ENCODE results near the gene NT5C3B. TPM values are rescaled to one million over a fixed set of nuclear protein-coding genes. Genes with fewer than 3 reads are reported as not detected.
"Not testable (repeated sequence)": the region's sequence is repeated elsewhere in the genome, so short reads cannot be mapped to it uniquely, and the experiment has no call there.

NT5C3B gene
- total RNA-seq, 1 experiment from 2014 or later = 77.8 TPM

DNA sequence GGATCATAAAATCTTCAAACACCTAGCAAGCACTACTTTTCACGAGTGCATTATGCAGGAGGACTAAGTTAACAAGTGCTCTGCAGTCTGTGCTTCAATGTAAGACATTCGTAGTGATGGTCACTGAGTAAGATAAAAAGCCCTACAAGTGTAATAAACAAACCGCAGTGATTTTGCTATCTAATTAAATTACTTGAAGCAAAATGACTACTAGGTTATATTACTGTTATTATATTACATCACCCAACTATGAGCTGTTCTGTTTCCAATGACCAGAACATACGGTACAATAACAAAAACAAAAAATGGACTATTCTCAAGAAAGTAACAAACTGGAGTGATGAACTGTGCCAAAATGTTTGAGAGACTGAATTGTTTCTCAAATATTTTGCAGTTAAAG is 12.8 kb upstream of the NT5C3B start:
- in situ Hi-C loops (cut with HindIII; ENCODE audit: low sequenced_read_pairs) = no loop called here
- no peak for DNase-seq (ENCODE audit: low spot score)

DNA sequence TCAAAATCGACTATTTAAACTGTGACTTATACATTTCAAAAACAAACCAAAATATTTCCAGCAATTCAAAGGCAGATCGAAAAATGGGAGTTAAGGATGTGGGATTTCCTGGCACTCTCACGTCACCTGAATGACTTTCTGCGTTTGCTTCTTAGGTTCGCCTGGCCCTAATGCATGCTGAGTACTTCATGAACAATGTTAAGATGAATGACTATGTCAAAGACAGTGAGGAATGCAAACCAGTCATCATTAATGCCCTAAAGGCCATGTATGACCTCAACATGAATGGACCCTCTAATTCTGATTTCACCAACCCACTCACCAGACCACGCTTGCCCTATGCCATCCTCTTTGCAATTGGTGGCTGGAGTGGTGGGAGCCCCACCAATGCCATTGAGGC is 8.9 kb upstream of the NT5C3B start:
- no peak for DNase-seq (ENCODE audit: low spot score)
- in situ Hi-C loops (cut with HindIII; ENCODE audit: low sequenced_read_pairs) = no loop called here

DNA sequence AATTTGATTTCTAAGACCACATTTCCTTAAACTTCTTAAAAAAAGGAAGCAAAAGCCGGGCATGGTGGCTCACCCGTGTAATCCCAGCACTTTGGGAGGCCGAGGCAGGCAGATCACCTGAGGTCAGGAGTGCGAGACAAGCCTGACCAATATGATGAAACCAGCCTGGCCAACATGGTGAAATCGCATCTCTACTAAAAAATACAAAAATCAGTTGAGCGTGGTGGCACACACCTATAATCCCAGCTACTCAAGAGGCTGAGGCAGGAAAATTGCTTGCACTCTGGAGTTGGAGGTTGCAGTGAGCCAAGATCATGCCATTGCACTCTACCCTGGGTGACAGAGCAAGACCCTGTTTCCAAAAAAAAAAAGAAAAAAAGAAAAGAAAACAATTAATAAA is 4.7 kb upstream of the NT5C3B start:
- in situ Hi-C loops (cut with HindIII; ENCODE audit: low sequenced_read_pairs); DNase-seq (ENCODE audit: low spot score): not testable (repeated sequence)

DNA sequence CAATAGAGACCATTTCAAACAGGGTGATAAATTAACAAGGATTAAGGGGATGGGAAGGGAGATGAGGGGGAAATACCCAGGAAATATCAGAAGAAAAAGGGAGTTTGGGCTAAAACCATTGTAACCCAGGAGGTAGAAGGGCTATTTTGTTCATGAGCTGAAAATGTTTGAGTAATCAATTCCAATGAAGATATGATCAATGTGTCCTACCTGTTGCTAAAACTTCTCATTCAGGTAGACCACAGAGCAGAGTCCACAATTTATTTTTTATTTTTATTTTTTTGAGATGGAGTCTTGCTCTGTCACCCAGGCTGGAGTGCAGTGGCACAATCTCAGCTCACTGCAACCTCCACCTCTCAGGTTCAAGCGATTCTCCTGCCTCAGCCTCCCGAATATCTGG is 3.4 kb upstream of the NT5C3B start:
- in situ Hi-C loops (cut with HindIII; ENCODE audit: low sequenced_read_pairs) = not testable (repeated sequence)

DNA sequence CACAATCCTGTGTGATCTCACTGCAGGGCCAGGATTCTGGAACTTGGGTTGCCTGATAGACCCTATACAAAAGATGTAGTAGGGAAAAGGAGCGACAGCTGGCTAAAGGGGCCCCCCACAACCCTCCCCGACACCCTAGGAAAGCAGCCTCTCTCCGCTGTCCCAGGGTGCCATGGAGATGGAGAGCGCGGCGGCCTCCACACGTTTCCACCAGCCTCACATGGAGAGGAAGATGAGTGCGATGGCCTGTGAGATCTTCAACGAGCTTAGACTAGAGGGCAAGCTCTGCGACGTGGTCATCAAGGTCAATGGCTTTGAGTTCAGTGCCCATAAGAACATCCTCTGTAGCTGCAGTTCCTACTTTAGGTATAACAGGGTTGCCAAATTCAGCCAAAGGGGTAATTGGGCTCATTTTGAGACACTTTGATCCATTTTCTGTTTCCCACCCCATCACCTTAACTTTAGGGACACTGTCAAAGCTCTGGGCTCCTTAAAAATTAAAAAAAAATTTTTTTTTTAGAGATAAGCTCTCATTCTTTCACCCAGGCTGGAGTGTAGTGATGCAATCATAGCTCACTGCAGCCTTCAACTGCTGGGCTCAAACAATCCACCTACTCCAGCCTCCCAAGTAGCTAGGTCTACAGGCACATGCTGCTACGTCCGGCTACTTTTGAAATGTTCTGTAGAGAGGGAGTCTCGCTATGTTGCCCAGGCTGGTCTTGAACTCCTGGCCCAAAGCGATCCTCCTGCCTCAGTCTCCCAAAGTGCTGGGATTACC is 1.9 kb upstream of the NT5C3B start, which contains the start of gene KLHL10:
KLHL10 (plus strand) TSS at position 65 of the 778 bp plus-strand sequence; CDS start at position 173, 108 bp downstream.
- no peak for DNase-seq (ENCODE audit: low spot score)
- in situ Hi-C loops (cut with HindIII; ENCODE audit: low sequenced_read_pairs) = no loop called here

More for the DNA sequence above, 3.4 kb upstream of the NT5C3B start:
- not testable (repeated sequence) for DNase-seq (ENCODE audit: low spot score)

DNA sequence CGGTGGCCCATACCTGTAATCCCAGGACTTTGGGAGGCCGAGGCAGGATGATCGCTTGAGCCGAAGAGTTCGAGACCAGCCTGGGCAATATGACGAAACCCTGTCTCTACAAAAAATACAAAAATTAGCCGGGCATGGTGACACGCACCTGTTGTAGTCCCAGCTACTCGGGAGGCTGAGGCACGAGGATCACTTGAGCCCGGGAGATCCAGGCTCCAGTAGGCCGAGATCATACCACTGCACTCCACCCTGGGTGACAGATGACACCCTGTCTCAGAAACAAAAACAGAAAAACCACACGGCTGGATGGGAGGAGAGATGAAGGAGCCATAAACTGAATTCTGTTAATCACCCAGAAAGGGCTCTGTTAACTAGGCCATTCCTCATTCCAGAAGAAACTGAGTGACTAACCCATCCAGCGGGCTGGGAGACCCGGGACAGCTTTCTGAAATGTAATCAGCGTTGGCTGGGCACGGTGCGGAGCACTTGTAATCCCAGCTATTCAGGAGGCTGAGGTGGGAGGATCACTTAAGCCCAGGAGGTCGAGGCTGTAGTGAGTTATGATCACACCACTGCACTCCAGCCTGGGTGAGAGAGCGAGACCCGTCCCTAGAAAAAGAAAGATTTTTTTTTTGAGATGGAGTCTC is 641 bp upstream of the NT5C3B start:
- in situ Hi-C loops (cut with HindIII; ENCODE audit: low sequenced_read_pairs) = no loop called here
- no peak for DNase-seq (ENCODE audit: low spot score)

DNA sequence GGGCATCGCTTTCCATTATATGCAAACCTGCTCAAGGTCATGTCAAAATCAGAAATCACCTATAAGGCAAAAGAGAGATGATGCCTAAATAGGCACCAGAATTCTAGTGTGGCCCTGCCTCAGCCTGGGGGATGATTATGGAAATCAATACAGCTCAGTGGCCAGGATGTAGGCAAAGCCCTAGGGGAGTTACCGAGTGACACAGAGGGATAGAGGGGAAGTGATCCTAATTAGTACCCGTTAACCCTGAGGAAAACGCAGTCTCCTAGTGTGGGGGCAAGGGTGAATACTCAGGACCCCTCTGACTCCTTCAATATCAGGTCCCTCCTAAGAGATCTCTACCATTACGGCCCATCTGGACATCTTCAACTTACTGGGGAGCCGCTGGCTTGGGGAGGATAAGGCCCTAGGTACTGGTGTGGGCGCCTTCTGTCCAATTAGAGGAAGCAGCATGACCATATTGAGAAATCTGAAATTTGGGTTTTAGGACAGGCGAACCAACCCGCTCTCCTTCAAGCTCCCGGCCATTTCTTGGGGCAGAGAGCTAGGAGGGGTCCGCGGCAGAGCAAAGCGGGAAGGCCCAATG is 725 bp downstream of the NT5C3B start:
- DNase-seq (ENCODE audit: low spot score) = peak; percentile 52
- in situ Hi-C loops (cut with HindIII; ENCODE audit: low sequenced_read_pairs) = no loop called here

DNA sequence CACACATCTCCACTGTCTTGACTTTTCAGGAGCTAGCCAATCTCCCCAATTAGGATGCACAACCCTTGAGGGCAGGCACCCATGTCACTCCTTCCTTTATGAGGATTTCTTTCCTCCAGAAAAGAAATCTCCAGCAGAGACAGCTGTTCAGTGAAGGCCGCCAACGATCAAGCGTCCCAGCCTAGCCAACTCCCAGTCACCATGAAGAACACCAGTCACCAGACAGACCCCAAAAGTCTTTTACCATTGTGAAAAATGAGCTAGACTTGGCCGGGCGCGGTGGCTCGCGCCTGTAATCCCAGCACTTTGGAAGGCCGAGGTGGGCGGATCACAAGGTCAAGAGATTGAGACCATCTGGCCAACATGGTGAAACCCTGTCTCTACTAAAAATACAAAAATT is 6.1 kb downstream of the NT5C3B start:
- DNase-seq (ENCODE audit: low spot score); in situ Hi-C loops (cut with HindIII; ENCODE audit: low sequenced_read_pairs): not testable (repeated sequence)

DNA sequence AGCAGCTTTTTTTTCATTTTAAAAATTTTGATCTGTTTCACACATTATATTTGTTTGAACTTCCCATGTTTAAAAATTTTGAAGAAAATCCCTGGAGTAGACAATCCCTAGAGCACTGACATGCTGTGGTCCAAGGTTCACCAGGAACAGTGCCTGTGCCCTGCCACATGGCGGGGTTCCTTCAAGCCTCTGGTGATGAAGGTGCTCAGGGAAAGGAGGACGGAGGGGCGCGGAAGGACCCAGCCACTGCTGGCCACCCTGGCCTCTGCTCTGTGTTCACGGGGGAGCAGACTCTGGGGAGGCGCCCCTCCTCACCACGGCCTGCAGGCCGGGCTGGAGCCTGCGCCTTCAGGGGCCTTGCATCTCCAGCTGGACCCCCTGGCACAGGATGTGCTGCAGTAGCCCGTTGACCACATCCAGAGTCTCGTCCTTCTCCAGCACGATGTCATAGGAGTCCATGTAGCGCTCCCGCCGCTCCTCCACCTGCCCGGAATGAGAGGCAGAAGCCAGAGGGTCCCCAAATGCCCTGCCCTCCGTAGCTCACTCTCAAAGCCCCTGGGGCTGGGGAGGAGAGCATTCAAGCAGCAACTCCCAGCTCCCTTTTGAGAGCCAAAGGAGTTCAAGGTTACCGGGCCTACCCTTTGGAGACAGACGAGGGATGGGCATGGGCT is 10.7 kb downstream of the NT5C3B start:
- DNase-seq (ENCODE audit: low spot score) = no peak
- in situ Hi-C loops (cut with HindIII; ENCODE audit: low sequenced_read_pairs) = no loop called here

DNA sequence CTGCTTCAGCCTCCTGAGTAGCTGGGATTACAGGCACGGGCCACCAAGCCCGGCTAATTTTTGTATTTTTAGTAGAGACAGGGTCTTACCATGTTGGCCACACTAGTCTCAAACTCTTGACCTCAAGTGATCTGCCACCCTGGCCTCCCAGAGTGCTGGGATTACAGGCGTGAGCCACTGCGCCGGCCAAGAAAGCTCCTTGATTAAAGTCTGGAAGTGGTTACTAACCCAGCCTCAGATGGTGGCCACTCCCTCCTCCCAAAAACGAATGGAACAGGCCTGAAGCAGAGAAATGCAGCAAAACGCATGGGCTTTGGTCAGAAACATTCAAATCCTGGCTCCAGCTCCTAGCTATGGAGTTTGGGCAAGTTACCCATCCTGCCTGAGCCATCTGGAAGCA is 11.9 kb downstream of the NT5C3B start:
- in situ Hi-C loops (cut with HindIII; ENCODE audit: low sequenced_read_pairs) = no loop called here
- no peak for DNase-seq (ENCODE audit: low spot score)

DNA sequence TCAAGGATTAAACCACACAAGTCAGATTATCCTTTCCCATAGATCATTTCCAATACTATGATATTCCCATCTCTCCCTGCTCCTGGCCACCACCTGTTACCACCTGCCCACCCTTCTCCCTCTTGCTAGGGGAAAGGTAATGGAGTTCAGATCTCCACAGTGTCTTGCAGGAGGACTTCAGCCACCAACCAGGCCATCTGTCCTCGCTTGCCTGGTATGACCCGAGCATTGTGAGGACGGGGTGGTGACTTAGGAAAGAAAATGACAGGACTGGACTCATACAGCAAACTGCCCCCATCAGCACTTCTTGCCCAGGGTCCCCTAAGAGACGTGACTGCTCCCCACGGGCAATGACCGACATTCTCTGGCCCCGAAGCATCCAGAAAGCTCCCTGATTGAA is 12.5 kb downstream of the NT5C3B start:
- in situ Hi-C loops (cut with HindIII; ENCODE audit: low sequenced_read_pairs) = no loop called here
- no peak for DNase-seq (ENCODE audit: low spot score)

DNA sequence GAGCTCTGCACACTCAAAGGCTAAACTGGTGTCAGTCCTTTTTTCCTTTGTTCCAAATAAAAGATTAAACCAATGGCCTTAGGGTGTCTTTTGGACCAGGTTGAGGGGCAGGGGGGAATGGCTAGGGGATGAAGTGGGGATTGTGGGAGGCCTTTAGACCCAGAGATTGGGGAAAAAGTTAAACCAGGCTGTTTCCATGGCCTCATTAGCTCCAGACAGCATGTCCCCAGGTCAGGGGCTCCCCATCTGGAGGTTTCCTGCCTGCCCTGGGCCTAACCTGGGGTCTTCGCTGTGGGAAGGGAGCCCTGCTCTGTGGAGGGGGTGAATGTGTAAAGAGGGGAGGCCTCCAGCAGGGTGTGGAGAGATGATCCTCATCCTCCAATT is 12.9 kb downstream of the NT5C3B start:
- in situ Hi-C loops (cut with HindIII; ENCODE audit: low sequenced_read_pairs) = no loop called here
- DNase-seq (ENCODE audit: low spot score) = no peak

DNA sequence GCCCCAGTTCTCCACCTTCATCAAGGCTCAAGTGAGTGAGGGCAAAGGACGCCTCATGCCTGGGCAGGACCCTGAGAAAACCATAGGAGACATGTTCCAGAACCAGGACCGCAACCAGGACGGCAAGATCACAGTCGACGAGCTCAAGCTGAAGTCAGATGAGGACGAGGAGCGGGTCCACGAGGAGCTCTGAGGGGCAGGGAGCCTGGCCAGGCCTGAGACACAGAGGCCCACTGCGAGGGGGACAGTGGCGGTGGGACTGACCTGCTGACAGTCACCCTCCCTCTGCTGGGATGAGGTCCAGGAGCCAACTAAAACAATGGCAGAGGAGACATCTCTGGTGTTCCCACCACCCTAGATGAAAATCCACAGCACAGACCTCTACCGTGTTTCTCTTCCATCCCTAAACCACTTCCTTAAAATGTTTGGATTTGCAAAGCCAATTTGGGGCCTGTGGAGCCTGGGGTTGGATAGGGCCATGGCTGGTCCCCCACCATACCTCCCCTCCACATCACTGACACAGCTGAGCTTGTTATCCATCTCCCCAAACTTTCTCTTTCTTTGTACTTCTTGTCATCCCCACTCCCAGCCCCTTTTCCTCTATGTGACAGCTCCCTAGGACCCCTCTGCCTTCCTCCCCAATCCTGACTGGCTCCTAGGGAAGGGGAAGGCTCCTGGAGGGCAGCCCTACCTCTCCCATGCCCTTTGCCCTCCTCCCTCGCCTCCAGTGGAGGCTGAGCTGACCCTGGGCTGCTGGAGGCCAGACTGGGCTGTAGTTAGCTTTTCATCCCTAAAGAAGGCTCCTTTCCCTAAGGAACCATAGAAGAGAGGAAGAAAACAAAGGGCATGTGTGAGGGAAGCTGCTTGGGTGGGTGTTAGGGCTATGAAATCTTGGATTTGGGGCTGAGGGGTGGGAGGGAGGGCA is 13.6 kb downstream of the NT5C3B start:
- in situ Hi-C loops (cut with HindIII; ENCODE audit: low sequenced_read_pairs) = no loop called here
- no peak for DNase-seq (ENCODE audit: low spot score)

DNA sequence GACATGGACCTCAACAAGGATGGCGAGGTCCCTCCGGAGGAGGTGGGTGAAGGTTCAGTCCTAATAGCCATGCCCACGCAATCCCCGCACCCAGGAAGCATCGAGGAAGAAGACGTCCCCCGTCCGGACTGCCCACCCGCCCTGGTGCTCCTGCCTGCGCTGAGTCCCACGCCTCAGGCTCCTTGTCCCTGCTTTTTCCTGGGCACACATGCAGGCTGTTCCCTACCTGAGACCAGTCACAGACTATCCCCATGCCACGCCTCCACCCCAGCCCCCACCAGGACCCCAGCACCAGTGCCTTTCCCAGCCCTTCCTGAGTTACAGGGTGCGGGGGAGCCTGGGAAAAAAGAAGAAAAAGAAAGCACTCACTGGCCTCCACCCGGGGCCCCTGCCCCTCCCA is 14.3 kb downstream of the NT5C3B start:
- in situ Hi-C loops (cut with HindIII; ENCODE audit: low sequenced_read_pairs) = no loop called here
- no peak for DNase-seq (ENCODE audit: low spot score)

DNA sequence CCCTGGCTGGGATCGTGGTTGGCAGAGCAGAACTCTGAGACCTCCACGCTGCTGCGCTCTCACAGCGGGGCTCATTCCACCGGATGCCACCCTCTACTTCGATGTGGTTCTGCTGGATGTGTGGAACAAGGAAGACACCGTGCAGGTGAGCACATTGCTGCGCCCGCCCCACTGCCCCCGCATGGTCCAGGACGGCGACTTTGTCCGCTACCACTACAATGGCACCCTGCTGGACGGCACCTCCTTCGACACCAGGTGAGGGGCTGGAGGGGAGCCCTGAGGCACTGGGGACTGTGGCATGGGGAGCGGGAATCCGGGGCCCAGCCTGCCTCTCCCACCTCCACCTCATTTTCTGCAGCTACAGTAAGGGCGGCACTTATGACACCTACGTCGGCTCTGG is 18.0 kb downstream of the NT5C3B start:
- DNase-seq (ENCODE audit: low spot score) = no peak
- in situ Hi-C loops (cut with HindIII; ENCODE audit: low sequenced_read_pairs) = no loop called here

DNA sequence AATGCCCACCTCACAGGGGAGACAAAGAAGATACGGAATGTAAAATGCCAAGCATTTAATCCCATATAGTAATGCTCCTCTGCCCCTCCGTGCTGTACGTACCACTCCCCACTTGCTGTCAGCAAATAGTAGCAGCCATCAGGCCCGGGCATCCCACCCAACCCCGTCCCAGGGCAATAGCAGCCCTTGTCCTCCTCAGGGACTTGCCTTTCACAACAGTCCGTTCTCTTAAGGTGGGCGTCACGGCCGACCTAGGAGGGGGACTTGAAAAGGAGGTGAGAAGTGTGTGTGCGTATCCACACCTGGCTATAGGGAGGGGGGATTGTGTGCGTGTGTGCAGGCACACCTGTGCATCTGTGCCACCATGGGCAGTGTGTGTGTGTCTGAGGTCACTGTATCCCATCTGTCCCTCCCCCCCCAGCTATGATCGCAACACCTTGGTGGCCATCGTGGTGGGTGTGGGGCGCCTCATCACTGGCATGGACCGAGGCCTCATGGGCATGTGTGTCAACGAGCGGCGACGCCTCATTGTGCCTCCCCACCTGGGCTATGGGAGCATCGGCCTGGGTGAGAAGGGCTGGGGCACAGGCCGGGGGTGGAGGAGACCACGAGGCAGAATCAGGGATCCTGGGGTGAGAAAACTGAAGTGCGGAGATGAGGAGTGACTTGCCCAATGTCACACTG is 19.3 kb downstream of the NT5C3B start:
- in situ Hi-C loops (cut with HindIII; ENCODE audit: low sequenced_read_pairs) = no loop called here
- DNase-seq (ENCODE audit: low spot score) = no peak

DNA sequence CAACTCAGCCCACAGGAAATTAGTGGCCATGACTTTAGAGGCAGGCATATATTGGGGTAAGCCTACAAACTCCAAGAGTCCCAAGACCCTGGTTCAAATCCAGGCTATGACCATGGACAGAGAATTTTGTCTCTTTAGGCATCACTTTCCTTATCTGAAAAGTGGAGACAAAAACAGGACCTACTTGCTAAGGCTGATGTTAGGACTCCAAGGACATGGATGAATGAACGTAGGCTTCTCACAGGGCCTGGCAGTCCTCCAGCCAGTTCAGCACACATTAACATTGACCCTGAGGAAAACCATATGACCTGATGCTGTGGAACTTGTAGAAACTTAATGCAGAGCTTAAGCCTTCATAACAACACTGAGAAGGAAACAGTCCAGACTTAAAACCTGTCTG is 21.8 kb downstream of the NT5C3B start:
- in situ Hi-C loops (cut with HindIII; ENCODE audit: low sequenced_read_pairs) = no loop called here
- DNase-seq (ENCODE audit: low spot score) = no peak

DNA sequence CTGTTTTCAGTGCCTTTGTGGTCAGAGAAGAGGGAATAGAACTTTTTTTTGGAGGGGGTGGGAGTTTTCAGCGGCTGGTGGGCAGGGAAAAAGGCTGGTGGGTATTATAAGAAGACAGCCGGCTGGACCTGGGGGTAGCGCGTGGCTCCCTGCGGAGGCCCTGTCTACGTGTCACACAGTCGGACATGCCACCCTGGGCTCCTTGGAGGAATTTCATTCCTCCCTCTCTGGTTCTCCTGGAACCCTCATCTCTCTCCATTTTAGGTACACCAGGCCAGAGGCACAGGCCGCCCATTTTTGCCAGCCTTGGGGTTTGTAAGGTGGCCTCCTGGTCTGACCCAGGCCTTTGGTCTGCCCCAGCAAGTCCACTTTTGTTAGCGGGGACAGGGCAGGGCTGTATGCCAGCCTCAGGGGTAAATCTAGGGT is 22.3 kb downstream of the NT5C3B start:
- in situ Hi-C loops (cut with HindIII; ENCODE audit: low sequenced_read_pairs) = no loop called here
- DNase-seq (ENCODE audit: low spot score) = no peak

Measured in G401 (cell line).